Thoracic aorta (tissue), 2 donors: ENCODE measurements around the gene MINDY2. TPM values are rescaled to one million over a fixed set of nuclear protein-coding genes. Genes with fewer than 3 reads are reported as not detected.
"Not testable (repeated sequence)": the region's sequence is repeated elsewhere in the genome, so short reads cannot be mapped to it uniquely, and the experiment has no call there.

Experiments used
- ATAC-seq: fragments of 150-250 bp; one replicate; pipeline ENCODE4 v1.8.0; 2017; ENCODE audit warnings: low read depth; ENCODE audit not compliant: insufficient number of reproducible peaks, low FRiP score
- DNase-seq: peaks from one replicate; pipeline ENCODE4 v3.0.0-alpha.2; 2020; ENCODE audit warnings: low spot score
- H3K27ac ChIP-seq, 2 donors: fragments of 200-600 bp; sonication (generic); 1 replicate in 1 of 2; 2 replicates in 1 of 2; pipeline ENCODE4 v1.5.1; 2016; ENCODE audit warnings: mild to moderate bottlenecking in 2 of 2, moderate library complexity in 2 of 2
- H3K27me3 ChIP-seq: fragments of 200-600 bp; sonication (generic); replicated peaks from 2 replicates; pipeline ENCODE4 v1.6.0; 2016; ENCODE audit warnings: mild to moderate bottlenecking; ENCODE audit not compliant: insufficient read depth
- H3K36me3 ChIP-seq: fragments of 200-600 bp; sonication (generic); one replicate; pipeline ENCODE4 v1.5.1; 2016
- H3K4me1 ChIP-seq, 2 donors: fragments of 200-600 bp; sonication (generic); 1 replicate in 1 of 2; 2 replicates in 1 of 2; pipeline versions ENCODE4 v1.5.1 to v1.6.0; 2016; ENCODE audit warnings: low read depth in 2 of 2, mild to moderate bottlenecking in 1 of 2; ENCODE audit not compliant: control insufficient read depth in 1 of 2
- H3K4me3 ChIP-seq: fragments of 200-600 bp; sonication (generic); 2 replicates; pipeline ENCODE4 v1.5.1; 2016; ENCODE audit warnings: mild to moderate bottlenecking
- H3K9me3 ChIP-seq: fragments of 200-600 bp; sonication (generic); 2 replicates; pipeline ENCODE4 v1.5.1; 2016
- CTCF ChIP-seq: fragments of 200-600 bp; sonication (generic); IDR thresholded peaks from one replicate; pipeline ENCODE4 v1.5.1; 2019; ENCODE audit warnings: antibody characterized with exemption
- total RNA-seq, 2 donors: library from RNA; depleted of rRNA; stranded (reverse); fragments of >200 nt; gene quantifications; one replicate each; pipeline versions ENCODE4 v1.1.0 to v1.2.3, GENCODE V29; 2016

MINDY2 gene
- total RNA-seq, 2 donors from 2014 or later, result 32.0 to 39.4 TPM

GRCh38 chr15:58842713-58843396 is 71.8 kb downstream of the MINDY2 start:
- DNase-seq (no peak), ATAC-seq (no peak)
- H3K4me3 ChIP-seq, result no peak overlapping the region
- no peak for TF ChIP-seq CTCF
- H3K27ac ChIP-seq, result no peak overlapping the region
- peaks cover 7% of the 10 kb centered on the region for H3K36me3 ChIP-seq
- H3K27me3 ChIP-seq, result no peaks in the 10 kb centered on the region
- H3K4me1 ChIP-seq, result no peaks in the 10 kb centered on the region
- H3K9me3 ChIP-seq, result no peaks in the 10 kb centered on the region

DNA sequence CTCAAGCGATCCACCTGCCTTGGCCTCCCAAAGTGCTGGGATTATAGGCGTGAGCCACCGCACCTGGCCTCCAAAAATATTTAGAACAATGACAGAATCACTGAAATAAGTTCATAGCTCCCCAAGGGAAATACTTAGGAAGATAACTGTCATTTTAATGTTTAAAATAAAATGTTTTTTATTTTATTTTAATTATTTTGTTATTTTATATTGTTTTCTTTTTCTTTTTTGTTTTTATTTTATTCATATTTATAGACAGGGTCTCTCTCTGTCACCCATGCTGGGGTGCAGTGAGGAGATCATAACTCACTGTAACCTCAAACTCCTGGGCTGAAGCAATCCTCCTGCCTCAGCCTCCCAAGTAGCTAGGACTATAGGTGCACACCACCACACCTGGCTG is 80.1 kb downstream of the MINDY2 start:
- not testable (repeated sequence) for H3K9me3 ChIP-seq, H3K27me3 ChIP-seq, ATAC-seq, H3K27ac ChIP-seq, DNase-seq, H3K4me3 ChIP-seq
- peaks cover 0 to 12% of the 10 kb centered on the region in 2 donors for H3K4me1 ChIP-seq
- peaks cover 24% of the 10 kb centered on the region for H3K36me3 ChIP-seq

- peaks cover 0 to 14% of the 10 kb centered on the region in 2 donors for H3K4me1 ChIP-seq
- no peak for DNase-seq
- TF ChIP-seq CTCF, result no peak
- no peaks in the 10 kb centered on the region for H3K27me3 ChIP-seq
- H3K36me3 ChIP-seq, result peaks cover 22% of the 10 kb centered on the region
- no peak for ATAC-seq
- no peaks in the 10 kb centered on the region for H3K9me3 ChIP-seq
- H3K4me3 ChIP-seq, result no peak overlapping the region
- H3K27ac ChIP-seq, result no peak overlapping the region
Observed at GRCh38 chr15:58852347-58852746, 81.2 kb downstream of the MINDY2 start.

DNA sequence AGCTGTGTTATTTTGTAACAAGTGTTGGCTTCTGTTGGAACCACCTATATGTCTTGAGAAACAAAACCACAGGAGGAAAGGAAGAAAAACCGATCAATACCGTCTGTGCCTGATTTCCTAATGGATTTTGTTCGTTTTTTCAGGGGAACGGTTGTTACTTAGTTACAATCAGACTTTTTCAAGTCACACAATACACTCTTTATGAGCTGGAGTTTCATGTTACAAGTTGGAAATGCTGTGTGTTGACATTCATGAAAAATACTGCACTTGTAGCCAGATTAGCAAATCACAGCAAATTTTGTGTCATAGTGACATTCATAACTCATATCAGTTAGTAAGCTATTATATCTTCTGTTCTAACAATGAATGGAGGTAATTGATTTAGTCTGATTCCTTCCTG is 83.5 kb downstream of the MINDY2 start:
- Histone ChIP-seq H3K36me3 (peaks cover 9% of the 10 kb centered on the region), H3K4me1 (peaks cover 0 to 14% of the 10 kb centered on the region in 2 donors), H3K27me3 (no peaks in the 10 kb centered on the region), H3K4me3 (no peak overlapping the region), H3K27ac (no peak overlapping the region), H3K9me3 (no peaks in the 10 kb centered on the region)
- ATAC-seq, result no peak
- no peak for TF ChIP-seq CTCF
- DNase-seq, result no peak

- Histone ChIP-seq H3K4me3 (no peak overlapping the region), H3K36me3 (peaks cover 9% of the 10 kb centered on the region), H3K27me3 (no peaks in the 10 kb centered on the region), H3K4me1 (peaks cover 0 to 14% of the 10 kb centered on the region in 2 donors), H3K27ac (no peak overlapping the region), H3K9me3 (no peaks in the 10 kb centered on the region)
- DNase-seq (no peak), ATAC-seq (no peak)
- TF ChIP-seq CTCF, result no peak
Observed at GRCh38 chr15:58856086-58856485, 85.0 kb downstream of the MINDY2 start.

DNA sequence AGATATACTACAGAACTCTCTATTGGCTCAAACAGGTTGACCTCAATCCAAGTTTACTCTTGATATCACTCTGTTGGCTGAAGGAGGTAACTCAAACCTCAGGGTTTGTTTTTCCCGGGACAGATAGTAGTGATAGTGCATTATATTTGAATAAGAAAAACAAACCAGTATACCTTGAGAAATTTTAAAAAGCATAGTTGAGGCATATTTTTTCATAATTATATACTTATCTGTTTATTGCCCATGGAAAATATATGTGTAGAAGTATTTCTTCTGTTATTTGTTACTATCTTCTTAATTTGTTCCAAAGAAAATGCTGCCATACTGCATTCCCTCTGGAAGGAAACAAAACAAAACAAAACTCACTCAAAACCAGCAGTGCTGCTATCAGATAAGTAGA is 85.5 kb downstream of the MINDY2 start:
- H3K4me3 ChIP-seq, H3K36me3 ChIP-seq, DNase-seq, H3K27me3 ChIP-seq, H3K9me3 ChIP-seq, H3K27ac ChIP-seq, ATAC-seq: not testable (repeated sequence)
- H3K4me1 ChIP-seq, result peaks cover 0 to 14% of the 10 kb centered on the region in 2 donors
